Heart right ventricle (tissue), 16 donors: ENCODE measurements around the gene HRAS. TPM values are rescaled to one million over a fixed set of nuclear protein-coding genes. Genes with fewer than 3 reads are reported as not detected.

Experiments
- ATAC-seq, 8 donors: fragments of 200-7000 bp; cut with Tn5 transposase; one replicate each; pipeline ENCODE4 v1.9.1; 2020; ENCODE audit warnings: mild to moderate bottlenecking in 8 of 8, moderate library complexity in 8 of 8, moderate number of reproducible peaks in 1 of 8
- DNase-seq, 2 donors: peaks; one replicate each; pipeline ENCODE4 v3.0.0-alpha.2; 2020
- H3K27ac ChIP-seq, 10 donors: fragments of 200-600 bp; sonication (generic) in 2 of 10; one replicate each; pipeline versions ENCODE4 v1.5.0 to v1.8.0; 2020 to 2022; ENCODE audit warnings: mild to moderate bottlenecking in 3 of 10
- H3K27me3 ChIP-seq, 7 donors: fragments of 200-600 bp; one replicate each; pipeline ENCODE4 v1.8.0; 2021 to 2022; ENCODE audit warnings: mild to moderate bottlenecking in 2 of 7
- H3K36me3 ChIP-seq, 9 donors: fragments of 200-600 bp; sonication (generic) in 1 of 9; one replicate each; pipeline versions ENCODE4 v1.5.0 to v1.8.0; 2020 to 2022; ENCODE audit warnings: mild to moderate bottlenecking in 2 of 9
- H3K4me1 ChIP-seq, 9 donors: fragments of 200-600 bp; sonication (generic) in 1 of 9; one replicate each; pipeline versions ENCODE4 v1.5.0 to v1.8.0; 2020 to 2022; ENCODE audit warnings: mild to moderate bottlenecking in 4 of 9
- H3K4me3 ChIP-seq, 10 donors: fragments of 200-600 bp; sonication (generic) in 2 of 10; one replicate each; pipeline versions ENCODE4 v1.5.0 to v1.8.0; 2020 to 2022; ENCODE audit warnings: mild to moderate bottlenecking in 7 of 10, moderate library complexity in 2 of 10
- H3K9me3 ChIP-seq, 11 donors: fragments of 200-600 bp in 10 of 11; sonication (generic) in 2 of 11; one replicate each; pipeline versions ENCODE4 v1.5.0 to v1.8.0; 2013 to 2022; ENCODE audit warnings: mild to moderate bottlenecking in 2 of 11, control low read depth in 1 of 11, moderate library complexity in 1 of 11
- CTCF ChIP-seq, 9 donors: fragments of 200-600 bp; sonication (generic) in 2 of 9; IDR thresholded peaks; one replicate each; pipeline versions ENCODE4 v1.5.0 to v1.8.0; 2021 to 2022; ENCODE audit warnings: antibody characterized with exemption in 9 of 9, mild to moderate bottlenecking in 5 of 9, moderate library complexity in 1 of 9
- WGBS, 2 donors: extraction: QIAGEN DNeasy Blood & Tissue Kit; methylation state at CpG; one replicate each; pipeline ENCODE4 v1.1.7; 2013; ENCODE audit warnings: inconsistent platforms in 1 of 2; 5-methylcytosine and 5-hydroxymethylcytosine counted together
- intact Hi-C, 10 donors: fragments of 100-400 bp; cut with DNase I; formaldehyde crosslinking; loops; one replicate each; pipeline versions ENCODE4 v1.11.1 to v1.14.2; 2022
- polyA plus RNA-seq, 2 donors: library from polyadenylated mRNA; stranded (reverse); fragments of 200-250 nt; gene quantifications; one replicate each; pipeline ENCODE4 v1.2.3, GENCODE V29; 2013
- total RNA-seq, 10 donors: library from RNA; stranded (reverse); fragmentation: NEBNext Ultra II Directional in 3 of 10; extraction: Animal tissue kit (Norgen Biotek cat#: 25700) in 3 of 10; gene quantifications; one replicate each; pipeline versions ENCODE4 v1.2.1 to v1.2.4, GENCODE V29; 2021 to 2023
- donor health status: Arrhythmogenic right ventricular cardiomyopathy.
- donor health status: ischemic (EF 13 %, LVEDD 7.1; RV severe dilation, severe dysfunction).
- donor health status: healthy with polysubstance abuse.
- donor health status: DM: no; HTN: yes; CAD: no.
- donor health status: DM: no; HTN: no; CAD: no.
- donor health status: ischemic (EF 25% LVEDD 6.9; RV normal size, moderate dysfunction).
- donor health status: ischemic (EF 25% LVEDD 5.7; RV mildly dilated, moderate dysfunction).
- donor health status: healthy.
- donor health status: DM: yes; HTN: yes; CAD: no.
- donor health status: Ischemic cardiomyopathy.
- donor health status: ischemic (EF 35%, LVEDD 5.7; RV mildly dilated, moderate dysfunction).
- donor health status: nonischemic (EF 11% LVEDD 7.7; RV severe dilation, severe dysfunction).
- donor health status: DM: yes; HTN: yes; CAD: no.
- donor health status: PGD.
- donor health status: ischemic (EF 29% LVEDD 5.4; RV normal size, mild dysfunction).
- donor health status: nonischemic (EF 23%, LVEDD 6.1; RV moderate dilation, normal function).

Gene HRAS
- total and polyA plus RNA-seq, 12 donors: 44.7 to 132 (median 56.4) TPM

DNA sequence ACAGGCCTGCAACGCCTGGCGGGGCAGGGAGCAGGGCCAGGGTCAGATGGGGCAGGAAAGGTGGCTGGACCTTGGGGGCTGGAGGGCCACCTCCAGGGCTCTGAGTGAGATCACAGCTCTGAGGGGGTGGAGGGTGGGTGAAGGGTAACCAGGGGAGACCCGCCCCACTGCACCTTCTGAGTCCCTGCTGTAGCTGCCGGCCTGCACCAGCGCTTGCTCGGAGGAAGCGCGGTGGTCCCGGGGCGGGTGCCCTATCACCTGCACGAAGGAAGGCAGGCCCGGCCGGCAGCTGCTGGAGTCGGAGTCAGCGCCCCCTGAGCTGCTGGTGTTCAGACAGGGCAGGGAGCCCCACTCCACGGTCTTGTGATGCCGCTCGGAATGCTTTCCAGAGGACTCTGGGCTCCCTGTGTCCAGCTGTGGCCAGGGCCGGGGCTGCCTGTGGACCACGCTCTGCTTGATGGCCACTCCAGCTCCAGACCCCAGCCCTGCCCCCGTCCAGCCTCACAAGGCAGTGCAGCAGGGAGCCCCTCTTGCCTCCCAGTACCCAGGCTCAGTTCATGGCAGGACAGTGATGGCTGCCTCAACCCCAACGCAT is 21.4 kb upstream of the HRAS start:
- H3K9me3 ChIP-seq: no peaks in the 10 kb centered on the region
- H3K27ac ChIP-seq: no peak overlapping the region
- WGBS, 2 donors: 68 to 69% methylated on average over 22 of the region's 22 CpGs
- no peak for DNase-seq
- H3K27me3 ChIP-seq: peaks cover 31 to 83% (median 71%) of the 10 kb centered on the region in 7 donors
- ATAC-seq: no peak
- H3K4me1 ChIP-seq: peaks cover 12 to 33% (median 28%) of the 10 kb centered on the region in 9 donors
- intact Hi-C loops: loop anchor here in 5 of 10 donors (5.0 kb wide), 2 partner anchors 166 to 171 kb away; no protein-coding TSS in a partner anchor
- H3K4me3 ChIP-seq: no peak overlapping the region
- no peaks in the 10 kb centered on the region for H3K36me3 ChIP-seq
- no peak for TF ChIP-seq CTCF (IDR thresholded peaks at IDR 0.05)

- TF ChIP-seq CTCF (IDR thresholded peaks at IDR 0.05): no peak
- Histone ChIP-seq H3K36me3 (no peaks in the 10 kb centered on the region), H3K27me3 (peaks cover 31 to 90% (median 73%) of the 10 kb centered on the region in 7 donors), H3K4me3 (peak overlapping the region in 3 of 10 donors; percentile 12 to 44 (median 22)), H3K27ac (no peak overlapping the region), H3K4me1 (peaks cover 8 to 26% (median 21%) of the 10 kb centered on the region in 9 donors), H3K9me3 (no peaks in the 10 kb centered on the region)
- 5% methylated on average over 87 to 104 of the region's 104 CpGs for WGBS, 2 donors
- intact Hi-C loops: loop anchor here in 9 of 10 donors (1.0 to 5.0 kb wide), 5 partner anchors 166 to 173 kb away; no protein-coding TSS in a partner anchor
- DNase-seq (no peak), ATAC-seq (no peak)
Measured at GRCh38 chr11:555780-556661, 20.6 kb upstream of the HRAS start.

DNA sequence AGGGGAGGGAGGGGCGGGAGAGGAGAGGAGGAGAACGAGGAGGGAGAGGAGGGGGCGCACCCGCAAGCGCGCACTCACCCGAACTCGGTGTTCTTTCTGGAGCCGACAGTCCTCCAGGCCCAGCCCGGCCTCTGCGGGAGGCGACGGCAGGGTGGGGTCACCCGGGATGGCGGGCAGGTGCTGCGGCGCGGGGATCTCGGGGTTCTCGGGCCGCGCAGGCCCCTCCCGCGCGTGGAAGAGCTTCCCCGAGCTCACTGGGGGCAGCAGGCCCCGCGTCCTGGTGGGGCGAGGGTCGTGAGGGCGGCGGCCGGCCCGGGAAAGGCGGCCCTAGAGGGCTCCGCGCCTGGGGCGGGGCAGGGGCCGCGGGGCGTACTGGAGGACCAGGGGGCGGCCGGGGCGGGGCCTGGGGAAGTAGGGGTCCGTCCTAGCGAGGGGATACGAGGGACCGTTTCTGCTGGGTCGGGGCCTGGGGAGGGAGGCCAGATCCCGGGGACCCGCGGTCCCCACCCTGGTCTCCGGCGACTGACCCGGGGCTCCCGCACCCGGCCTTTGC is 19.9 kb upstream of the HRAS start:
- Histone ChIP-seq H3K9me3 (no peaks in the 10 kb centered on the region), H3K4me3 (peak overlapping the region in 5 of 10 donors; percentile 12 to 44 (median 25)), H3K27ac (no peak overlapping the region), H3K4me1 (peaks cover 7 to 23% (median 18%) of the 10 kb centered on the region in 9 donors), H3K27me3 (peaks cover 31 to 96% (median 77%) of the 10 kb centered on the region in 7 donors), H3K36me3 (no peaks in the 10 kb centered on the region)
- WGBS, 2 donors: 2% methylated on average over 42 to 56 of the region's 57 CpGs
- intact Hi-C loops: loop anchor here in 9 of 10 donors (1.0 to 5.0 kb wide), 5 partner anchors 167 to 173 kb away; no protein-coding TSS in a partner anchor
- no peak for TF ChIP-seq CTCF (IDR thresholded peaks at IDR 0.05)
- no peak for DNase-seq
- no peak for ATAC-seq
